Common myeloid progenitor, CD34-positive (primary cell): ENCODE data around the gene ICA1.

Experiments
- CTCF ChIA-PET: fragments of 350-600 bp; sonication (Branson Sonifier 250); formaldehyde crosslinking; loops from one replicate; lab custom pipeline; 2021; ENCODE audit warnings: antibody characterized with exemption; lab: Charles Lee
- POLR2A ChIA-PET: fragments of 350-600 bp; sonication (Branson Sonifier 250); formaldehyde crosslinking; loops from one replicate; lab custom pipeline; 2021; ENCODE audit warnings: antibody characterized with exemption; lab: Charles Lee
- DNase-seq, 3 donors: peaks; one replicate each; pipeline versions ENCODE4 v3.0.0 to v3.0.0-alpha.2; 2013
- H3K27ac ChIP-seq, 2 experiments: 1 replicate in 1 of 2; 2 replicates in 1 of 2; pipeline ENCODE4 v1.7.0; 2013; ENCODE audit warnings: inconsistent platforms in 2 of 2, low read length in 2 of 2, mild to moderate bottlenecking in 2 of 2, low read depth in 1 of 2, moderate library complexity in 1 of 2; ENCODE audit not compliant: severe bottlenecking in 2 of 2, insufficient read depth in 1 of 2, poor library complexity in 1 of 2
- H3K27me3 ChIP-seq, 5 experiments: replicated peaks in 2 of 5; 1 replicate in 3 of 5; 2 replicates in 2 of 5; pipeline versions ENCODE4 v1.6.1 to v1.7.0; 2013; ENCODE audit warnings: low read length in 4 of 5, mild to moderate bottlenecking in 2 of 5, moderate library complexity in 2 of 5, inconsistent platforms in 1 of 5; ENCODE audit not compliant: insufficient read depth in 5 of 5, control insufficient read depth in 4 of 5
- H3K36me3 ChIP-seq, 4 experiments: 1 replicate in 2 of 4; 2 replicates in 2 of 4; pipeline versions ENCODE4 v1.6.1 to v1.7.0; 2013; ENCODE audit warnings: low read length in 3 of 4, control low read depth in 1 of 4, mild to moderate bottlenecking in 1 of 4; ENCODE audit not compliant: control insufficient read depth in 4 of 4, insufficient read depth in 4 of 4
- H3K4me1 ChIP-seq, 4 experiments: 1 replicate in 3 of 4; 2 replicates in 1 of 4; pipeline versions ENCODE4 v1.6.1 to v1.7.1; 2013; ENCODE audit warnings: low read length in 3 of 4, mild to moderate bottlenecking in 3 of 4, control low read depth in 1 of 4, inconsistent platforms in 1 of 4, moderate library complexity in 1 of 4; ENCODE audit not compliant: control insufficient read depth in 4 of 4, insufficient read depth in 4 of 4; ENCODE audit errors: control extremely low read depth in 1 of 4
- H3K4me3 ChIP-seq, 7 experiments: 1 replicate in 4 of 7; 2 replicates in 3 of 7; pipeline versions ENCODE4 v1.5.1 to v1.7.0; 2013; ENCODE audit warnings: mild to moderate bottlenecking in 7 of 7, low read length in 6 of 7, moderate library complexity in 6 of 7, inconsistent platforms in 2 of 7, low read depth in 2 of 7, control low read depth in 1 of 7; ENCODE audit not compliant: insufficient read depth in 4 of 7, control insufficient read depth in 1 of 7; ENCODE audit errors: extremely low read depth in 1 of 7
- H3K9me3 ChIP-seq, 5 experiments: 1 replicate in 4 of 5; 2 replicates in 1 of 5; pipeline versions ENCODE4 v1.6.1 to v1.7.1; 2013; ENCODE audit warnings: low read length in 4 of 5, mild to moderate bottlenecking in 2 of 5, inconsistent platforms in 1 of 5, low read depth in 1 of 5, moderate library complexity in 1 of 5; ENCODE audit not compliant: control insufficient read depth in 4 of 5, insufficient read depth in 2 of 5; ENCODE audit errors: control extremely low read depth in 1 of 5
- WGBS: methylation state at CpG from one replicate; pipeline ENCODE4 v1.1.5; 2013; ENCODE audit not compliant: insufficient coverage; 5-methylcytosine and 5-hydroxymethylcytosine counted together

Gene ICA1

DNA sequence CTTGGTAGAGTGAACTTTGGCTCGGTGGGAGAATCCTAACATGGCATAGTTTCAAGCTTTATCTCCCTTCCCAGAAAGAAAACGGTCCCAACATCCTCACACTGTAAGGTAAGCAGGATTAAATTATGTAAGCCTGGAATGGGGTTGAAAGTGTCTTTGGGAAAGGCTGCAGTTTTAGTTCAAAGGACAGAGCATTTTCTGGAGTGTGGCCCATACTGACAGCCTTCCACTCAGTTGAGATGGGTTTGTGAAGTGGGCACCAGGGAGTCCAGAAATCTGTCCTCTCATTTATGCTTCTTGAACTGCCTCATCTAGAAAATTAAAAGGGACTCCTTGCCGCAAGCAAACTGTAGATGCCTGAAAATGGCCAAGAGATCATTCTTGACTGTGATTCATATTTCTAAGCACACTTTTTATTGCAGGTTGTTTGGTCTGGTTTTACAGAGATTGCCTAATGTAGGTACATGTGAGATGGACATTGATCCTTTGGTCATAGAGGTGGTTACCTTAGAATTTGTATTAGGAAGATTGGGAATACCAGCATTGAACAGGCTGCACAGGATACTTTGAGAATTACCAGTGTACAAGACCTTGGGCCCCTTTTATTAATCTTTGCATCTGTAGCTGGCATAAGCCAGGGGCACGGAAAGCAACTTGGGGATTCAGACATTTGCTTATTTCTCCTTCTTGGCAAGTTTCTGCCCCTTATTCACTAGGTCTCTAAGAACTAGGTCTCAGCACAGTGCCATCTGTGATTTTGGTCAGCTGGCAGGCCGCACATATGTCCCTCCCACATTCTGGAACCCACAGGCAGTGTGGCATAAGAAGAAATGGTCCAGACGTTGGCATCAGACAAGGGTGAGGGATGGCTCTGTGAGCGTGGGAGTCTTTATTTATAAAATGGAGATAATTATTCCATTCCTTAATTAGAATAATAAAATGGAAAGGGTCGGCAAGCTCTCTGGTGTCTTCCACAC, 167.5 kb downstream of the ICA1 start:
- Histone ChIP-seq H3K36me3 (no peaks in the 10 kb centered on the region), H3K4me1 (no peaks in the 10 kb centered on the region), H3K27me3 (no peaks in the 10 kb centered on the region), H3K9me3 (peaks cover 0 to 2% (median 0%) of the 10 kb centered on the region in 5 experiments), H3K4me3 (no peak overlapping the region), H3K27ac (no peak overlapping the region)
- ChIA-PET POLR2A (no interaction called here), CTCF (no interaction called here)
- no peak for DNase-seq
- 94% methylated on average over 3 of the region's 8 CpGs for WGBS

GRCh38 chr7:8092140-8092539, 169.8 kb downstream of the ICA1 start:
- Histone ChIP-seq H3K4me3 (no peak overlapping the region), H3K36me3 (no peaks in the 10 kb centered on the region), H3K27me3 (no peaks in the 10 kb centered on the region), H3K9me3 (peaks cover 0 to 2% (median 0%) of the 10 kb centered on the region in 5 experiments), H3K4me1 (no peaks in the 10 kb centered on the region), H3K27ac (no peak overlapping the region)
- no peak for DNase-seq
- ChIA-PET POLR2A (no interaction called here), CTCF (interaction anchor here (3.1 kb wide), 1 partner anchor 497 kb away, joined by 12 read pairs; no protein-coding TSS in a partner anchor)
- WGBS = 100% methylated on average over 1 of the region's 2 CpGs

DNA sequence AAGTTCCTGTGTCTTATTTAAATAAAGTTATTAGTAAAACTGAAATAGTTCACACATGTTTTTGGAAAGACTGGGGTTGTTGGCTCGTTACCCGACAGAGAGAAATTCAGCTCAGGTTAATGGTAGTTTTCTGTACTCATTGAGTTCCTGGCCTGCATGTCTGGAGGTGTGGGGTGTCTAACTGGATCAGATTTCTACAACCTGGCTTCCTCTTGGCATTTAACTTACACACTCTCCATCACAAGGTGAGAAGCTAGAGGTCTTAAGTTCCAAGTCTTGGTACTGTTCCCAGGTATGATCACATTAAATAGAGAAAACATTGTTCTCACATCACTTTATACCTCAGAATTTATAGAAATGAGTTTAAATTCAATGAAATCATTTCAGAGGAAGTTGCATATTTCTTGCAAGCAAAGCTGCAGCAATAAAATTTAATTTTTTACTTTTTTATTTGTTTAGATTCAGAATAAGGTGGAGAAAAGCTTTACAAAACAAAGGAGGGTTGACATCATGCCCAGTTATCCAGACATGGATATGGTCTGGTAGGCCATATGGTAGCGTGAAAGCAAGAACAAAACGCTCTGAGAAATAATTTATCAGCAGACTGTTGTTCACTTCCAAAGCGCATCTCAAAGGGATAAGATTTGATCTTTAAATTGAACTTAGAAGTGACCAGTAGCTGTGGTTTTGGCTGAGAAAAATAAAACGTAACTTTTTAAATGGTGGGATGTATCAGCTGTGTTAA, 172.8 kb downstream of the ICA1 start:
- POLR2A ChIA-PET = no interaction called here
- H3K36me3 ChIP-seq = peaks cover 0 to 11% (median 7%) of the 10 kb centered on the region in 4 experiments
- CTCF ChIA-PET = interaction anchor here (1.2 to 3.1 kb wide), 4 partner anchors 11 to 494 kb away, joined by 3 to 12 read pairs (median 4); no protein-coding TSS in a partner anchor
- WGBS = no CpG with 5 or more reads among the region's 6 CpGs
- DNase-seq = no peak
- no peak overlapping the region for H3K27ac ChIP-seq
- no peaks in the 10 kb centered on the region for H3K27me3 ChIP-seq
- no peaks in the 10 kb centered on the region for H3K4me1 ChIP-seq
- H3K9me3 ChIP-seq = no peaks in the 10 kb centered on the region
- H3K4me3 ChIP-seq = no peak overlapping the region

- Histone ChIP-seq H3K36me3 (peaks cover 0 to 11% (median 8%) of the 10 kb centered on the region in 4 experiments), H3K27ac (no peak overlapping the region), H3K4me3 (no peak overlapping the region), H3K9me3 (no peaks in the 10 kb centered on the region), H3K27me3 (no peaks in the 10 kb centered on the region), H3K4me1 (no peaks in the 10 kb centered on the region)
- 100% methylated on average over 5 of the region's 6 CpGs for WGBS
- DNase-seq = no peak
- ChIA-PET CTCF (no interaction called here), POLR2A (interaction anchor here (0.6 kb wide), 1 partner anchor 237 kb away, joined by 3 read pairs; no protein-coding TSS in a partner anchor)
Observed at GRCh38 chr7:8086239-8086638, 175.7 kb downstream of the ICA1 start.

DNA sequence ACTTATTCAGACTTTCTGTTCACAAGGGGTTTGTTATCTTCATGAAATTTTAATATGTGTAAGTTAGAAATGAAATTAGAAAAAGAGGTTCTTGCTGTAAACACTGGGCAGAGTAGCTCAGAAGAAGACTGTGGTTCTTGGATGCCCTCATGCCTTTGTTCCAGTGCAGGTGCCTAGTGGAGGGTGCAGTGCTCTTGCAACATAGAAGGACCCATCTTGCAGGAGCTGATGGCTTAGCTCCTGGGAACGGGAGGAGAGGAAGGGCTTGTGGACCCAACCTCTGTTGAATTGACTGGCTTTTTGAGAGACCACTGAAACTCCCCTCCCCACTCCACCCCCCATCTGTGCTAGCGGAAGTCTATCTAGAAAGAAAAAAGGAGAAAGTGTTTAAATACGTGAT, 176.5 kb downstream of the ICA1 start:
- H3K4me1 ChIP-seq = no peaks in the 10 kb centered on the region
- H3K9me3 ChIP-seq = no peaks in the 10 kb centered on the region
- H3K27ac ChIP-seq = no peak overlapping the region
- no peak for DNase-seq
- ChIA-PET POLR2A (interaction anchor here (0.6 kb wide), 1 partner anchor 236 kb away, joined by 3 read pairs; no protein-coding TSS in a partner anchor), CTCF (interaction anchor here (1.0 kb wide), 1 partner anchor 105 kb away, joined by 3 read pairs; no protein-coding TSS in a partner anchor)
- H3K27me3 ChIP-seq = no peaks in the 10 kb centered on the region
- no peak overlapping the region for H3K4me3 ChIP-seq
- WGBS = no CpG with 5 or more reads among the region's 3 CpGs
- H3K36me3 ChIP-seq = peaks cover 0 to 11% (median 8%) of the 10 kb centered on the region in 4 experiments

DNA sequence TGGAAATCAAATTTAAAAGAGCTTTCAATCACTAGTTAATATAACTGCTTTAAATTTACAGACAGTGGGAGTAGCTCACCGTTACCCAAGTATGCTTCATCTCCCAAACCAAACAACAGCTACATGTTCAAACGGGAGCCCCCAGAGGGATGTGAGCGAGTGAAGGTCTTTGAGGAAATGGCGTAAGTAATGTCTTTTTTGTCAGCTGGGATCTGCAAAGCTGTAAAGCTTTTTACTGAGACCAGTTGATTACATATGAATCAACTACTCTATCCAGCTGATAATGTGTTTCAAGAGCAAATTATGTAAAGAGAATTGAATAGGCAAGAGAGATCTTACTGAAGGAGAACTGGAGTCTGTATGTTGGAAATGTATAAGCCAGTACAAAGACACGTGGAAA, 177.1 kb downstream of the ICA1 start:
- no peaks in the 10 kb centered on the region for H3K9me3 ChIP-seq
- DNase-seq = no peak
- H3K27me3 ChIP-seq = no peaks in the 10 kb centered on the region
- H3K36me3 ChIP-seq = peaks cover 0 to 11% (median 8%) of the 10 kb centered on the region in 4 experiments
- no peaks in the 10 kb centered on the region for H3K4me1 ChIP-seq
- ChIA-PET CTCF (interaction anchor here (1.0 kb wide), 1 partner anchor 105 kb away, joined by 3 read pairs; no protein-coding TSS in a partner anchor), POLR2A (interaction anchor here (0.7 kb wide), 1 partner anchor 29 kb away, joined by 4 read pairs; no protein-coding TSS in a partner anchor)
- no peak overlapping the region for H3K4me3 ChIP-seq
- no CpG with 5 or more reads among the region's 5 CpGs for WGBS
- no peak overlapping the region for H3K27ac ChIP-seq
